IMR-90 (cell line): Measurements from ENCODE around the gene ANKH. TPM values are rescaled to one million over a fixed set of nuclear protein-coding genes. Genes with fewer than 3 reads are reported as not detected.

Source experiments
- ATAC-seq: fragments of 200-7000 bp; cut with Tn5 transposase; 2 replicates; pipeline ENCODE4 v1.9.1; 2020; ENCODE audit warnings: low read depth, mild to moderate bottlenecking, moderate library complexity
- BruUV-seq: library from RNA; stranded (reverse); fragments of 400-500 nt; replicated peaks from 2 replicates; lab custom pipeline; 2021; lab: Mats Ljungman, UMichigan
- CTCF ChIA-PET: fragments of 300-600 bp; formaldehyde crosslinking; extraction: SDS; loops from one replicate; lab custom pipeline; 2021; ENCODE audit warnings: antibody characterized with exemption; lab: Yijun Ruan, JAX
- POLR2A ChIA-PET: fragments of 300-600 bp; sonication (Branson Sonifier 250); formaldehyde crosslinking; loops from one replicate; lab custom pipeline; 2022; ENCODE audit warnings: antibody characterized with exemption; ENCODE audit not compliant: unreplicated experiment; lab: Charles Lee
- DNase-seq: peaks from one replicate; pipeline ENCODE4 v3.0.0; 2013
- H2AFZ ChIP-seq: replicated peaks from 2 replicates; pipeline ENCODE3; 2013; ENCODE audit warnings: low read length, mild to moderate bottlenecking; ENCODE audit not compliant: poor library complexity
- H2AK5ac ChIP-seq: 2 replicates; pipeline ENCODE4 v1.6.1; 2013; ENCODE audit warnings: low read depth, low read length, inconsistent platforms
- H2AK9ac ChIP-seq: replicated peaks from 2 replicates; pipeline ENCODE3; 2013; ENCODE audit warnings: mild to moderate bottlenecking, low read depth, low read length, moderate library complexity; ENCODE audit not compliant: poor library complexity
- H2BK120ac ChIP-seq: 2 replicates; pipeline ENCODE4 v1.6.1; 2013; ENCODE audit warnings: low read depth, low read length, inconsistent platforms
- H2BK15ac ChIP-seq: 3 replicates; pipeline ENCODE4 v1.6.1; 2013; ENCODE audit warnings: low read depth, low read length, inconsistent platforms
- H2BK20ac ChIP-seq: 2 replicates; pipeline ENCODE4 v1.6.1; 2013; ENCODE audit warnings: low read depth, mild to moderate bottlenecking, inconsistent platforms, low read length, moderate library complexity
- H2BK5ac ChIP-seq: 2 replicates; pipeline ENCODE4 v1.6.1; 2013; ENCODE audit warnings: mild to moderate bottlenecking, low read depth, low read length, inconsistent platforms; ENCODE audit not compliant: poor library complexity, severe bottlenecking
- H3K14ac ChIP-seq: replicated peaks from 2 replicates; pipeline ENCODE4 v1.6.1; 2013; ENCODE audit warnings: low read depth, low read length, inconsistent platforms
- H3K18ac ChIP-seq: 2 replicates; pipeline ENCODE4 v1.6.1; 2013; ENCODE audit warnings: low read depth, low read length, control low read depth
- H3K23ac ChIP-seq: 2 replicates; pipeline ENCODE4 v1.6.1; 2013; ENCODE audit warnings: low read depth, low read length, inconsistent platforms
- H3K27ac ChIP-seq: 2 replicates; pipeline ENCODE4 v1.5.1; 2013; ENCODE audit warnings: mild to moderate bottlenecking, control low read depth, low read length; ENCODE audit not compliant: insufficient read depth
- H3K27me3 ChIP-seq: 2 replicates; pipeline ENCODE4 v1.6.1; 2013; ENCODE audit warnings: low read length; ENCODE audit not compliant: control insufficient read depth, insufficient read depth
- H3K36me3 ChIP-seq: 2 replicates; pipeline ENCODE4 v1.6.1; 2013; ENCODE audit warnings: low read length, mixed read lengths; ENCODE audit not compliant: control insufficient read depth, insufficient read depth
- H3K4ac ChIP-seq: 2 replicates; pipeline ENCODE4 v1.6.1; 2013; ENCODE audit warnings: low read depth, low read length, inconsistent platforms
- H3K4me1 ChIP-seq: 2 replicates; pipeline ENCODE4 v1.6.1; 2013; ENCODE audit warnings: low read length, mixed read lengths; ENCODE audit not compliant: control insufficient read depth, insufficient read depth
- H3K4me2 ChIP-seq: 2 replicates; pipeline ENCODE4 v1.6.1; 2013; ENCODE audit warnings: low read depth, mild to moderate bottlenecking, control low read depth, low read length, moderate library complexity
- H3K4me3 ChIP-seq: 2 replicates; pipeline ENCODE4 v1.5.1; 2013; ENCODE audit warnings: low read depth, mild to moderate bottlenecking, control low read depth, low read length, moderate library complexity; ENCODE audit not compliant: insufficient read depth
- H3K56ac ChIP-seq: 2 replicates; pipeline ENCODE4 v1.6.1; 2013; ENCODE audit warnings: low read length, inconsistent platforms; ENCODE audit not compliant: insufficient read depth; ENCODE audit errors: extremely low read depth
- H3K79me1 ChIP-seq, 2 experiments: 2 replicates each; pipeline ENCODE4 v1.6.1; 2013; ENCODE audit warnings: low read length in 2 of 2, inconsistent platforms in 1 of 2, low read depth in 1 of 2
- H3K9ac ChIP-seq: 2 replicates; pipeline ENCODE4 v1.6.1; 2013; ENCODE audit warnings: low read depth, low read length, control low read depth
- H3K9me1 ChIP-seq: 2 replicates; pipeline ENCODE4 v1.6.1; 2013; ENCODE audit warnings: low read length, inconsistent platforms; ENCODE audit not compliant: insufficient read depth
- H3K9me3 ChIP-seq: 2 replicates; pipeline ENCODE4 v1.6.1; 2013; ENCODE audit warnings: low read length; ENCODE audit not compliant: control insufficient read depth, insufficient read depth
- H4K20me1 ChIP-seq: 2 replicates; pipeline ENCODE4 v1.6.1; 2013; ENCODE audit warnings: low read length, inconsistent platforms; ENCODE audit not compliant: insufficient read depth
- H4K5ac ChIP-seq: 2 replicates; pipeline ENCODE4 v1.6.1; 2013; ENCODE audit warnings: mild to moderate bottlenecking, low read depth, low read length, control low read depth
- H4K8ac ChIP-seq, 2 experiments: 2 replicates each; pipeline ENCODE4 v1.6.1; 2013; ENCODE audit warnings: low read depth in 2 of 2, low read length in 2 of 2, control low read depth in 1 of 2, inconsistent platforms in 1 of 2
- H4K91ac ChIP-seq: 2 replicates; pipeline ENCODE4 v1.6.1; 2013; ENCODE audit warnings: low read depth, low read length, inconsistent platforms; ENCODE audit not compliant: insufficient read depth
- BHLHE40 ChIP-seq: fragments of 150-350 bp; IDR thresholded peaks from 2 replicates; pipeline ENCODE4 v1.6.1; 2016; ENCODE audit warnings: mild to moderate bottlenecking, low read depth, low read length
- CHD1 ChIP-seq: IDR thresholded peaks from 2 replicates; pipeline ENCODE4 v1.6.1; 2012; ENCODE audit warnings: low read depth, low read length, improper control_type of control experiment
- CTCF ChIP-seq: conservative IDR thresholded peaks from 2 replicates; pipeline ENCODE4 v1.5.1; 2012; ENCODE audit warnings: mild to moderate bottlenecking, low read depth, low read length, improper control_type of control experiment
- ELK1 ChIP-seq: fragments of 150-350 bp; IDR thresholded peaks from 2 replicates; pipeline ENCODE4 v1.6.1; 2016; ENCODE audit warnings: low read depth, mild to moderate bottlenecking, low read length, moderate library complexity, borderline replicate concordance
- MAFK ChIP-seq: IDR thresholded peaks from 2 replicates; pipeline ENCODE4 v1.6.1; 2012; ENCODE audit warnings: low read depth, low read length, improper control_type of control experiment
- MXI1 ChIP-seq: IDR thresholded peaks from 2 replicates; pipeline ENCODE4 v1.6.1; 2012; ENCODE audit warnings: low read depth, mild to moderate bottlenecking, low read length, moderate library complexity, borderline replicate concordance
- NFE2L2 ChIP-seq: fragments of 150-350 bp; IDR thresholded peaks from 2 replicates; pipeline ENCODE4 v1.6.1; 2016; ENCODE audit warnings: low read depth, mild to moderate bottlenecking, low read length
- POLR2A ChIP-seq: IDR thresholded peaks from 2 replicates; pipeline ENCODE4 v1.6.1; 2012; ENCODE audit warnings: mild to moderate bottlenecking, low read depth, low read length
- RCOR1 ChIP-seq: IDR thresholded peaks from 2 replicates; pipeline ENCODE4 v1.6.1; 2012; ENCODE audit warnings: mild to moderate bottlenecking, low read length, improper control_type of control experiment; ENCODE audit not compliant: insufficient replicate concordance
- RFX5 ChIP-seq: IDR thresholded peaks from 2 replicates; pipeline ENCODE4 v1.8.0; 2012; ENCODE audit warnings: low read depth, mild to moderate bottlenecking, low read length, moderate library complexity
- SMC3 ChIP-seq: fragments of 150-350 bp; IDR thresholded peaks from 2 replicates; pipeline ENCODE4 v1.6.1; 2016; ENCODE audit warnings: low read depth, mild to moderate bottlenecking, antibody characterized with exemption, low read length, moderate library complexity
- USF2 ChIP-seq: fragments of 150-350 bp; IDR thresholded peaks from 2 replicates; pipeline ENCODE4 v1.6.1; 2017; ENCODE audit warnings: mild to moderate bottlenecking, antibody characterized with exemption, low read length, low read depth
- WGBS, 2 experiments: methylation state at CpG; one replicate each; pipeline versions ENCODE4 v1.1.5 to v1.1.7; 2013; ENCODE audit warnings: missing lambda C conversion rate in 2 of 2; ENCODE audit not compliant: insufficient read length in 1 of 2; ENCODE audit errors: extremely low coverage in 2 of 2; 5-methylcytosine and 5-hydroxymethylcytosine counted together
- dilution Hi-C: fragments of 300-500 bp; cut with HindIII; formaldehyde crosslinking; loops from one replicate; pipeline ENCODE4 v1.14.3; 2018; ENCODE audit warnings: low sequenced_read_pairs; ENCODE audit not compliant: unreplicated experiment
- in situ Hi-C: fragments of 300-500 bp; cut with MboI; formaldehyde crosslinking; loops from 3 replicates; pipeline ENCODE4 v1.14.3; 2019; ENCODE audit warnings: low sequenced_read_pairs, inconsistent platforms, mixed read lengths
- intact Hi-C: fragments of 100-400 bp; cut with micrococcal nuclease; formaldehyde crosslinking; loops from 2 replicates; pipeline ENCODE4 v1.10.0; 2022
- polyA plus RNA-seq, 3 experiments: library from polyadenylated mRNA; depleted of rRNA; stranded (reverse); fragments of >200 nt; gene quantifications; 2 replicates each; pipeline ENCODE4 v1.2.3, GENCODE V29; 2012; ENCODE audit warnings: low replicate concordance in 1 of 3
- total RNA-seq: library from RNA; depleted of rRNA; stranded (reverse); fragments of >200 nt; gene quantifications from 2 replicates; pipeline ENCODE4 v1.2.3, GENCODE V29; 2012

The ANKH gene
- total and polyA plus RNA-seq, 2 of the 4 experiments (the other 2 are of a cell fraction) = 5.2 to 17.2 TPM

GRCh38 chr5:14825977-14826376 is 45.6 kb downstream of the ANKH start:
- Histone ChIP-seq H3K9ac (no peak overlapping the region), H3K27me3 (no peaks in the 10 kb centered on the region), H2BK20ac (no peak overlapping the region), H4K91ac (no peak overlapping the region), H4K5ac (no peak overlapping the region), H3K56ac (no peak overlapping the region), H3K4me3 (no peak overlapping the region), H2AK5ac (no peak overlapping the region), H3K4ac (no peak overlapping the region), H3K4me1 (peaks cover 1% of the 10 kb centered on the region; the same call in 1 of the 2 replicates), H3K4me2 (no peak overlapping the region), H3K18ac (no peak overlapping the region), H3K27ac (no peak overlapping the region), H2AK9ac (no peak overlapping the region), H2BK120ac (no peak overlapping the region), H3K9me3 (no peaks in the 10 kb centered on the region), H3K36me3 (no peaks in the 10 kb centered on the region), H4K20me1 (no peaks in the 10 kb centered on the region), H4K8ac (no peak overlapping the region), H3K23ac (no peak overlapping the region), H2BK5ac (no peak overlapping the region), H3K79me1 (peaks cover 3 to 5% of the 10 kb centered on the region in 2 experiments; a peak in 1 of 4 replicates), H2AFZ (no peak overlapping the region), H2BK15ac (no peak overlapping the region), H3K9me1 (no peaks in the 10 kb centered on the region), H3K14ac (no peak overlapping the region)
- in situ Hi-C loops = no loop called here
- no peak for DNase-seq
- no TSS peak for BruUV-seq
- dilution Hi-C loops = no loop called here
- POLR2A ChIA-PET = no interaction called here
- no peak for ATAC-seq
- CTCF ChIA-PET = interaction anchor here (1.1 kb wide), 1 partner anchor 172 kb away, joined by 3 read pairs; no protein-coding TSS in a partner anchor
- intact Hi-C loops = no loop called here
- WGBS, 2 experiments = no CpG with 5 or more reads among the region's 2 CpGs
- TF ChIP-seq RCOR1 (no peak), ELK1 (no peak), CHD1 (no peak), MAFK (no peak), POLR2A (no peak), USF2 (no peak), SMC3 (no peak), RFX5 (no peak), BHLHE40 (no peak), CTCF (no peak), NFE2L2 (no peak), MXI1 (no peak)
